ENCODE data around the gene SIRPB2.

- TF ChIP-seq CTCF (IDR thresholded peaks at IDR 0.05 in 4 of 5, conservative IDR thresholded peaks at IDR 0.05 in 1 of 5): no peak
- TF ChIP-seq POLR2A (IDR thresholded peaks at IDR 0.05): no peak
Measured at GRCh38 chr20:1429143-1429728, 62.0 kb downstream of the SIRPB2 start.
